SKM-1 treated with dmso at 0.1 percent for 144 hours (cell line): ENCODE results near the gene SAMD11.

Experiments
- DNase-seq: peaks from one replicate; lab custom pipeline; 2025; ENCODE audit not compliant: unreplicated experiment; lab: John Stamatoyannopoulos, UW

The SAMD11 gene

DNA sequence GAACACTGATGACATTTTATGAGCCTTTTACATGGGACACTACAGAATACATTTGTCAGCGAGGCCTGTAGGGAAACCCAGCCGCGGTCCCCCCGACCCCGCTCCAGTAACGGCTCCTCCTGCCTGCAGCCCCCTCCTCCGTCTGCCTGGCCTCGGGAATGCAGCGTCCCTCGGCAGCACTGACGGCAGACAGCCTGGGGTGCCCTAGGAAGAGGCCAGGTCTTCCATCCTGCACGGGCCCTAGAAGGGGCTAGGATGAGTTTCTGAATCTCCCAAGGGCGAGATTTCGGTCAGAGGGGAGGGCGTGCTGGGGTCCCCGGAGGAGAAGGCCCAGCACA is 8.4 kb downstream of the SAMD11 start:
- DNase-seq, result no peak

DNA sequence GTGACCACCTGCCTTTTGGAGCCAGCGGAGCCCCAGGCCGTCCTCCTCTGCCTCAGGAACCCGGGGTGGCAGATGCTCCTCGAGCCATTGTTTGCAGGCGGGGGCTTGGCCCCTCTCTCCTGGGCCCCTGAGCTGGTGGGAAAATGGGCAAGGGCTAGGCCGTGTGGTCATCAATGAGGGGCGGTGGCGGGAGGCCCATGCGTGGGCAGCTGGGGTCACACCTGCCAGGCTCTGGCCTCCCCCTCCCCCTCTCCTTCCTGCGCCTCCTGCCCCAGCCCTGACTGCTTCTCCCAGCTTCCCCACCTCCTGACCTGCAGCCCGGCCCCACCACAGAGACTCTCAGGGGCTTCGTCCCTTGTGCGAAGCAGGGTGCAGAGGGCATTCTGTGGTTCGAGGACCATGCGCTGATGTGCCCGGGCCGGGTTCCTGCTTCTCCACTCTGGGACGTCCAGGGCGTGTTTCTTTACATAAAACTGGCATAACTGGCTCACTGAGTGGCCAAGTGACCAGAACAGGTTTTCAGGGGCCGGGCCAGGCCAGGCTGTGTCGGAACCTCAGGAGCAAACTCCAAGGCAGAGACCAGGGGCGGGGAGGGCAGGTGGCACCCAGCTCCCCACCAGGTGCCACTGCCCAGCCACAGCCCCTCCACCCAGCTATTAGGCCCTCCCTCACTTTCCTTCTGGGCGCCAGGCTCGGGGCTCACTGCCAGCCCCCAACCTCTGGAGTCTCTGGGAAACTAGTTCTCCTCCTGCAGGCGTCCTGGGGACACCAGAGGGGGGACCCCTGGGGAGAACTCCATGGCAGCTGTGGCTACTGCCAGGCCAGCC is 9.3 kb downstream of the SAMD11 start:
- DNase-seq, result no peak

DNA sequence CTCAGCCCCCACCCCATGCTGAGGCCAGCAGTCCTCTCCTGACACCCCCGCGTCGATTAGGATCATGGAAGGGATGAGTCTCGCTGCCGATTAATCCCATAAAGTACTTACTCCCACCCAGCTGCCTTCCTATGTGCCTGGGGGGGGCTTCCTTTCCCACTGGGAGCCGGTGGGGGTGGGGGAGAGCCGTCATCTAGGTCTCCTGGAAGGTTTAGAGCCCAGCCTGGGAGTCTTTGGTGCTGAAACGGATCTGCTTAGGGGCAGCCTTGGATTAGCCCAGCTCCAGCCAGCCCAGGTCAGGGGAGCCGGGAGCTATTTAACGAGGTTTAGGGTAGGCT is 9.8 kb downstream of the SAMD11 start:
- no peak for DNase-seq

DNA sequence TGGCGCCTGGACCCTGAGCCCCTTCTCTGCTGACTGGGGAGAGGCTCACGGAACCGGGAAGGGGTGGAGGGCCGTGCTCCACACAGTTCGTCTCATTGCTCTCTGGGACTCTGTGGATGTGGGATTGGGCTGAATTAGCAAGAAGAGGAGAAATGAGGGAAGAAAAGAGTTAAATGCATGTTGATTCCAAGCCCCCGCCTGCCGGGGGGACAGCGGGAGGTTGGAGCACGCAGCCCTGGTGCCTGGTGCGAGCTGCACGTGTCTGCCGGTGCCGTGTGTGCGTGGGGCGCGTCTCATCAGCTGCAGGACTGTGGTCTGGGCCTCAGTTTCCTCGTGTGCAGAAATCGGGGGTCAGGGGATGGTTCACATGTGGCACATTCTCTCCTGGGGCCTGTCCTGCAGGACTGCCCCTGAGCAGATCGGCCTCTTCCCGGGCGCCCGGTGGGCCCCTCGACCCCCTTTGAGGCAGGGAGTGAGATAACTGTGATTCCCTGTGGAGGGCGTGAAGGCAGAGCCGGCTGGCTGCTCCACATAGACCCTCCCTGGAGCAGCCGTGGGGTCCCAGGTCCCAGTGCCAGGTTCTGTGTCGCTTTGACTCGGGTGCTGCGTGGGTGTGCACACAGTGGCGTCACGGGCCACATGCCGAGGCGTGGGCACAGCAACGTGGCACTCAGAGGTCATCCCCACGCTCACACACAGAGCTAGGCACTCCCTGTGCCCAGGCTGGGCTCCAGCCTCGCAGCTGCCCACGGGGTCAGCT is 11.4 kb downstream of the SAMD11 start:
- DNase-seq, result no peak

DNA sequence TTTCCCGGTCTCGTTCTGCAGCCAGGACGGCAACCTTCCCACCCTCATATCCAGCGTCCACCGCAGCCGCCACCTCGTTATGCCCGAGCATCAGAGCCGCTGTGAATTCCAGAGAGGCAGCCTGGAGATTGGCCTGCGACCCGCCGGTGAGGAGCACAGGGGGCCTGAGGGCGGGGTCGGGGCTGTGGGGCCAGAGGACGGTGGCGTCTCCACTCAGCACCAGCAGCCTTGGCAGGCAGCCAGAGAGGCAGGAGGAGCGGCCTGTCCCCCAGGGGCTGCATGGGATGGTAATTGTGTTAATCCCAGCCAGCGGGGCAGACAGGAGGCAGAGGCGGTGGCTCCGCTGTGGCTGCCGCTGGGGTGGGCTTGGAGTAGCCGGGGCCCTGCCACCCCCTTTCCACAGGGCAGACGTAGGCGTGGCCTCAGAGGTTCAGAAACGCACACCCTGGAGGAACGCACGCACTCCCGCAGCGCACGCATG is 12.1 kb downstream of the SAMD11 start:
- DNase-seq, result no peak

DNA sequence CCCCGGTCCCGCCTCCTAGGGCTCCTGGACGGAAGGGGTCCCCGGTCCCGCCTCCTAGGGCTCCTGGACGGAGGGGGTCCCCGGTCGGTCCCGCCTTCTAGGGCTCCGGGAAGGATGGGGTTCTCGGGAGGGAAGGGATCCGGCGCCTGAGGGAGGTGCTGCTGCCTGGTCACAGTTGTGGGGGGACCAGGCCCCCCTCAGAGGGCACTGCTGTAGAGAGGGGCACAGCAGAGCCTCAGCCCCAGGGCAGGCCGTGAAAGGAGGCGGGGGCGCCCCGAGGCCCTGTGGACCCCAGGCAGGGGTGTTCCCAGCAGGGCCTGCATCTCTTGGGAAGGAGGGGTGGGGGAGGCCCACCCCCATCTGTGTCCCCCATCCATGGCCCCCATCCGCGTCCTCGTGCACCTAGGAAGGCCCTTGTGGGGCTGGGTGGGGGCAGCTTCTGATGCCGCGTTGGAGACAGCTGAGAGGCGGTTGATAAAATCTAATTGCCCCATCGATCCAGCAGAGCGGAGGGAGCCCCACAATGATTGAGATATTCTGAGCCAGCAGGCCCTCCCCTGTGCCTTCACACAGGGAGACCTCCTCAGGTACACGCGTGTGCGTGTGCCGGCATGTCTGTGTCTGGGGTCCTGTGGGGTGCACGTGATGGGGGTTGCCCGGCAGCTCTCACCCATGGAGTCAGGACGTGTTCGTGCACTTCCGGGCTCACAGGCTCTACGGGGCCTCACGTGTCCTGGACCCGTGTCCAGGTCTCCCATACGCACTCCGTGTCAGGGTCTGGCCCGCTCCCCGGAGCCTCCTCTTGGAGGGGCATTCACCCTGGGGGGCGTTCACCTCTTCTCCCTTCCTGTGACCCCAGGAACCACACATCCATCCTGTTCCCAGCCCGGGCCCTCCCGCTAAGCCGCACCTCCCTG is 12.9 kb downstream of the SAMD11 start:
- no peak for DNase-seq

DNA sequence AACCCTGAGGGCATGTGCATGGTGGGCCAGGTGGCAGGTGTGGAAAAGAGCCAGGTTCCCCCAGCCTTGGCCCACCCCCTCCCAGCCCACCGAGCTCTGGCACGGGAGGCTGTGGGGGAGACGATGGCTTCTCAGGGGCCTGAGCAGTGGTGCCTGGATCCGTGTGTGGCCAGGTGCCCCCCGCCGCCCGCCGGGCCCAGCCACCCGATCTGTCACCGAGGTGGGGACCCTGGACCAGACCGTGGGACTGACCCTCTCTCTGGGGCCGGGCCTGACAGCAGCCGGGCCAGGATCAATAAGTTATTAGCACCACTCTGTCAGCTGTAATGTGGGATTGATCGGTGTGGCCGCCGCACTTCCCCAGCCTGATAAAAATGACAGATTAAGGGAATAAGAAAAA is 13.8 kb downstream of the SAMD11 start:
- no peak for DNase-seq

DNA sequence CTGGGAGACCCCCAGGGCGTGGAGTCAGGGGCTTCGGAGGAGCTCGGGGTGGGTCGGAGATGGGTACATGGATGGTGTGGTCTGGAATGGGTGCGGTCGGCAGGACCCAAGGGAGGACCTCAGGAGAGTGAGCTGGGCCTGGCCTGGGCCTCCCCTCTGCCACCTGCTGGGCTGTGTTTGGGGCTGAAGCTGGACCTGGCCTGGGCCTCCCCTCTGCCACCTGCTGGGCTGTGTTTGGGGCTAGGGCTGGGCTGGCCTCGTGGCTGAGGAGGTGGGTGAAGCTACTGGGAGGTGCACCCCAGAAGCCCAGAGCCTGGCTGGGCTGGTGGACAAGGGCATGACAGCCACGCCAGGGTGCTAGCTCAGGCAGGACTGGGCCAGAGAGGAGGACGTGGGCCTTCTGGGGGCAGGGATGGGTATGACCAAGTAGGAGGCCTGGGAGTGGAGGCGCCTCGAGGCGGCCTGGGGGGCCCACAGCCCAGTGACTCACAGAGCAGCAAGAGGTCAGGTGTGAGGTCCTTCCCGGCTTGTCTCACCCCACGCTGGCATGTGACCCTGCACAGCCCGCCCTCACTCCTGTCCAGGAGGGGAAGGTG is 14.5 kb downstream of the SAMD11 start:
- no peak for DNase-seq

DNA sequence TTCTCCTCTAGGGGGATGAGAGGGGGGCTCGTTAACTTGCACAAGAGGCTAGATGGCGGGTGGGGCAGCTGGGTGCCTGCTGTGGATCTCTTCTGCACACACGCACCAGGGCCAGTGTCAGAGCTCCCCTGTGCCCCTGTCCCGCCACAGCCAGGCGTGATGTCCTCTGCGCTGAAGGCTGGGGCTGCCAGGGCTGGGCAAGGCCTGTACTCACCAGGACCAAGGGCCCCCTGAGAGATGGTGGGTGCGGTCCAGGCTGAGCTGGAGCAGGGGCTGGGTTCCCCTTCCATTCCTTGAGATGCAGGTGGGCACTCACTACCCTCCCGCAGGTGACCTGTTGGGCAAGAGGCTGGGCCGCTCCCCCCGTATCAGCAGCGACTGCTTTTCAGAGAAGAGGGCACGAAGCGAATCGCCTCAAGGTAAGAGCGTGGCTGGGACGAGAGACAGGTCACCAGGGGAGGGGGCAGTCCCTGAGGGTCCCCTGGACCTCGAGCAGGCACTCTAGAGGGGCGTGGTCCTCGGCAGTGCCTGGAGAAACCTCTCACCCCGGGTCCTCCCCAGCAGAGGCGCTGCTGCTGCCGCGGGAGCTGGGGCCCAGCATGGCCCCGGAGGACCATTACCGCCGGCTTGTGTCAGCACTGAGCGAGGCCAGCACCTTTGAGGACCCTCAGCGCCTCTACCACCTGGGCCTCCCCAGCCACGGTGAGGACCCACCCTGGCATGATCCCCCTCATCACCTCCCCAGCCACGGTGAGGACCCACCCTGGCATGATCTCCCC is 15.2 kb downstream of the SAMD11 start:
- DNase-seq, result no peak

DNA sequence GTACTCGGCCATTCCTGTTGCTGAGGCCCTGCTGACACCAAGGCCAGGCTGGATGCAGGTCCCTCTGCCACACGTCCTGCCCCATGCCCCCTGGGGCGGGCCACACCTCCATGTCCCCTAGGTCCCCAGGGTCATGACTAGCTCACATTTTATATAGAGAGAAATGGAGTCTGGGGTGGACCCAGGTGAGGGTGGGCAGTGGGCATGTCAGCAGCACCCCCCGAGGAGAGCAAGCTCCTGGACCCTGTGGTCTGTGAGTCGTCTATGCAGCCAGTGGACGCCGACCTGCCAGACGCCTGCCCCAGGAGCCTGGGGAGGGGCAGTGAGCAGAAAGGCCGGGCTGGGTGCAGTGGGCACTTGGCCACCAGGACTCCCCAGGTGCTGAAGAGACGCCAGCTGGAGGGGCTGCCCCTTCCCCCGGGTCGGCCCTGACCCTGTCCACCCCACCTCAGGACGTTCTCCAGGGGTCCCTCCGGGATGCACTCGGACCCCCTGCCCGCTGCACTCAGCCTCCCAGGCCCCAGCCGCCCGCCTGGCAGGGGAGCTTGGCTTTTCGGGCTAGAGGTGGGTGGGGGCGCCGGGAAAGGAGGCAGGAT is 15.9 kb downstream of the SAMD11 start:
- no peak for DNase-seq

DNA sequence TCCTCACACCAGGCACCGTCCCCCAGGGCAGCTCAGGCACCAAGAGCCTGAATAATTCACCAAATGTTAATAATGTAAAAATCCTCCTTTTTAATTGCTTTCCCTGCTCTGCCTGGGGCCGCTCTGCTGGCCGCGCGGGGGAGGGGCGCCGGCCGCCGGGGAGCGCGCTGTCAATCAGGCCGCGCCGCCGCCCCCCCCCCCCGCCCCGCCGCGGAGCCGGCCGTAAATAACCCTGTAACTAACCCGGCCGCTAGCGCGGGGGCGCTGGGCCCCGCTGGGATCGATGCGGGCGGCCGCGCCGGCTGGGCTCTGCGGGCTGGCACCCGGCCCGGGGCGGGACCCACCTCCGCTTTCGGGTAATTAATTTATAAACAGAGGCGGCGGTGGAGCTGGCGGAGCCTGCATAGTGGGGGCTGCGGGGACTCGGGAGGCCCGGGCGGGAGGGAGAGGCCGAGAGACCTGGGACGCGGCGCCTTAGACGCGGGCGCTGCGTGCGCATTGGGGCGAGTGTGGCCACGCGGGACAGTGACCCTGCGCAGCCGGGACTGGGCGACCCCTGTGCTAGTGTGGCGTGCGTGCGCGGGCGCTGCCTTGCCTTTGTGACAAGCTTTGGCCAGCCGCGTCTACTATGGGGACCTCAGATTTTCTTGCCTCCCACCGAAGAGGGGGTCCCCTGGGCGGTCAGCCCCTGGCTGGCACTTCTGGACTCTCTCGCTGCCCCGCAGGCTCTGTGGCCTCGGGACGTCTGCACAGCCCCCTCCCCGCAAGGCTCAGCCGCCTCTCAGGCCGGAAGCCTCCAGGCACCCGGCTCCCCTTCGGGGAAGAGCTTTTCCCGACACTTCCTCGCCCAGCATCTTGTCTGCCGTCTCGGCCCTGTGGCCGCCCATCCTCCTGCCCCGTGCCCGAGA is 16.6 kb downstream of the SAMD11 start:
- no peak for DNase-seq

DNA sequence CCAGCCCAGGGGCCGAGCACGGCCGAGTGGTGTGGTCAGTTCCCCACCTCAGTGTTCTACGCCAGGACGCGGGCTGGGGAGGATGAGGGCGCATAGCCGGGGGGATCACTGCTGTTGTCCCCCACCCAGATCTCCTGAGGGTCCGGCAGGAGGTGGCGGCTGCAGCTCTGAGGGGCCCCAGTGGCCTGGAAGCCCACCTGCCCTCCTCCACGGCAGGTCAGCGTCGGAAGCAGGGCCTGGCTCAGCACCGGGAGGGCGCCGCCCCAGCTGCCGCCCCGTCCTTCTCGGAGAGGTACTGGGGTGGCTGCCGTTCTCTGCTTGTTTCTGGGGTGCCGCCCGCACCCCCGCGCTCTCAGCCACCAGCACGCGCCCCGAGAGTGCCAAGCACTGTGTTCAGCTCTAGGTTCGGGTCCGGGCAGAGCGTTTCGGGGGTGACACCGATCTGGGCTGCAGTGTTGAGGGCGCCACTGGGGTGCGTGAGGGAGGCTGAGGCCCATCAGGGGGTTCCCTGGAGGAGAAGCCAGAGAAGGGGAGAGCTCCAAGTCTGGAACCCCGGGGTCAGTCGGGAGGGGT is 17.4 kb downstream of the SAMD11 start:
- no peak for DNase-seq

DNA sequence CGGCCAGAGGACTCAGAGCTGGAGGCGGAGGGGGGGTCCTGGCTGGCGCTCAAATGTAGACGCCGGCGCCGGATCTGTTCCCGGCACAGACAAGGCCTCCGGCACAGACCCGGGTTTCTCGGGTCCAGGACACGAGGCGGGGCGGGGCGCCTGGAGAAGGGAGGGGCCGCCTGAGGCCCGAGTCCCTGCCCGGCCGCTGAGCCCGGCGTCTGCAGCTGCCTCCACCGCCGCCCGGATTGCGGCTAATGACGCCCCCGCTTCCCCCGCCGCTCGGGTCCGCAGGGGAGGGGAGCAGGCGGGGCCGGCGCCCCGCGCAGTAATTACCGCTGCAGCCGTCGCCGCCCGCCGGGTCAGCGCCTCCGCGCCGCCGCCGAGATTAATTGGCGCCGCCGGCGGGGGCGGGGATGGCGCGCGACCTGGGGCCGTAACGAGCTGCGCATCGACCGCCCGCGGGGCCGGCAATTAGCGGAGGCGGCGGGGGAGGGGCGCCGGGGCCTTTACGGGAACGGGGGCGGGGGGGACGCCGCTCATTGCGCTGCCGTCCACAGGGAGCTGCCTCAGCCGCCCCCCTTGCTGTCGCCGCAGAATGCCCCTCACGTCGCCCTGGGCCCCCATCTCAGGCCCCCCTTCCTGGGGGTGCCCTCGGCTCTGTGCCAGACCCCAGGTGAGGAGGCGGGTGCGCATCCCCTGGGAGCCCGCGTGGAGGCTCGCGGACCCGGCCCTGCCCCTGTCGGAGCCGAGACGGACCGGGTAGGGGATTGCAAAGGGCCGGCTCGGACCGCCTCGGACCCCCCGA is 18.1 kb downstream of the SAMD11 start:
- DNase-seq, result no peak

DNA sequence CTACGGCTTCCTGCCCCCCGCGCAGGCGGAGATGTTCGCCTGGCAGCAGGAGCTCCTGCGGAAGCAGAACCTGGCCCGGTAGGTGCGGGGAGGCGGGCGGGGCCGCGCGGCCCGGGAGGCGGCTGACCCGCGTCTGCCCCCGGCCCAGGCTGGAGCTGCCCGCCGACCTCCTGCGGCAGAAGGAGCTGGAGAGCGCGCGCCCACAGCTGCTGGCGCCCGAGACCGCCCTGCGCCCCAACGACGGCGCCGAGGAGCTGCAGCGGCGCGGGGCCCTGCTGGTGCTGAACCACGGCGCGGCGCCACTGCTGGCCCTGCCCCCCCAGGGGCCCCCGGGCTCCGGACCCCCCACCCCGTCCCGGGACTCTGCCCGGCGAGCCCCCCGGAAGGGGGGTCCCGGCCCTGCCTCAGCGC is 18.7 kb downstream of the SAMD11 start:
- no peak for DNase-seq

DNA sequence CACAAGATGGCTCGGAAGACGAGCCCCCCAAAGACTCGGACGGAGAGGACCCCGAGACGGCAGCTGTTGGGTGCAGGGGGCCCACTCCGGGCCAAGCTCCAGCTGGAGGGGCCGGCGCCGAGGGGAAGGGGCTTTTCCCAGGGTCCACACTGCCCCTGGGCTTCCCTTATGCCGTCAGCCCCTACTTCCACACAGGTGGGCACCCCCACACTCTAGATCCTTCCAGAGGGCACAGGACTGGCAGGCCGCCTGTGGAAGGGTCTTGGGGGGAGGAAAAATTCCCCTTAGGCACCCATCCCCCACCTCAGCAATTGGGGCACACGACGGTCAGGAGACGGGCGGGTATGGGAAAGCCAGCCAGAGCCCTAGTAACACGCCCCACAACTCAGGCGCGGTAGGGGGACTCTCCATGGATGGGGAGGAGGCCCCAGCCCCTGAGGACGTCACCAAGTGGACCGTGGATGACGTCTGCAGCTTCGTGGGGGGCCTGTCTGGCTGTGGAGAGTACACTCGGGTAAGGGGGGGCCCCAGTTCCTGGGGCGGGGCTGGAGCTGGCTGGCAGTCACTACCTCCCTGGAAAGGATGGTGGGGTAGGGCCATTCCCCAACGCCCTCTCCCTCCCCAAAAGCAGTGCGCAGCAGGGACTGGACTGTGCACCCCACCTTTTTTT is 19.3 kb downstream of the SAMD11 start:
- no peak for DNase-seq

DNA sequence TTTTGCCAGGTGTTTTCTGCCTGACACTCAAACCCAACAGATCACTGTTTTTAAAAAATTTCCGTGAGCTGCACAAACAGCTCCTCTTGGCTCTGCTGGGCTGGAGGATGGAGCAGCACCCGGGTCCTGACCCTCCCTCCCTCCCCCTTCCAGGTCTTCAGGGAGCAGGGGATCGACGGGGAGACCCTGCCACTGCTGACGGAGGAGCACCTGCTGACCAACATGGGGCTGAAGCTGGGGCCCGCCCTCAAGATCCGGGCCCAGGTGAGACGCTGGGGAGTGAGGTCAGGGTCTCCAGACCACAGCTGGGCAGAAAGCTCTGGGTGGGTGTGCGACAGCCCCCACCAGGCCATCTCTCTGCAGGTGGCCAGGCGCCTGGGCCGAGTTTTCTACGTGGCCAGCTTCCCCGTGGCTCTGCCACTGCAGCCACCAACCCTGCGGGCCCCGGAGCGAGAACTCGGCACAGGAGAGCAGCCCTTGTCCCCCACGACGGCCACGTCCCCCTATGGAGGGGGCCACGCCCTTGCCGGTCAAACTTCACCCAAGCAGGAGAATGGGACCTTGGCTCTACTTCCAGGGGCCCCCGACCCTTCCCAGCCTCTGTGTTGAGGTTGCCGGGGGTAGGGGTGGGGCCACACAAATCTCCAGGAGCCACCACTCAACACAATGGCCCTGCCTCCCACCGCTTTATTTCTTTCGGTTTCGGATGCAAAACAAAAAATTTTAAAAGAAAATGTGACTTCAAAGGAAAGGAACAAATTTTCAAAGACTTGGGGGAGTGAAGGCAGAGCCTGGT is 20.0 kb downstream of the SAMD11 start:
- DNase-seq, result no peak
